Spleen (tissue), 7 donors: ENCODE measurements around the gene CACNA1C.

Experiments used
- POLR2A ChIP-seq, 3 donors: fragments of 450-650 bp; IDR thresholded peaks; one replicate each; pipeline ENCODE4 v1.5.1; 2017; ENCODE audit warnings: antibody characterized with exemption in 3 of 3, mild to moderate bottlenecking in 1 of 3
- POLR2AphosphoS5 ChIP-seq, 3 donors: sonication (generic); formaldehyde crosslinking; IDR thresholded peaks; one replicate each; pipeline ENCODE4 v1.5.1; 2017; ENCODE audit warnings: antibody characterized with exemption in 3 of 3
- TF ChIP-seq, protein P1 (sequence below), 11 experiments: fragments of 200-600 bp in 7 of 11; fragments of 450-650 bp in 4 of 11; sonication (generic) in 4 of 11; IDR thresholded peaks in 8 of 11; conservative IDR thresholded peaks in 3 of 11; 1 replicate in 7 of 11; 2 replicates in 4 of 11; pipeline versions ENCODE4 v1.4.0 to v1.8.0; 2016 to 2021; ENCODE audit warnings: antibody characterized with exemption in 11 of 11, inconsistent platforms in 4 of 11, mild to moderate bottlenecking in 1 of 11
- donor health status: DM: no; HTN: no; CAD: no; lungs with moderate emphysema.
- donor health status: DM: no; HTN: no; CAD: no.
- donor health status: DM: no; HTN: no; CAD: no.

DNA sequence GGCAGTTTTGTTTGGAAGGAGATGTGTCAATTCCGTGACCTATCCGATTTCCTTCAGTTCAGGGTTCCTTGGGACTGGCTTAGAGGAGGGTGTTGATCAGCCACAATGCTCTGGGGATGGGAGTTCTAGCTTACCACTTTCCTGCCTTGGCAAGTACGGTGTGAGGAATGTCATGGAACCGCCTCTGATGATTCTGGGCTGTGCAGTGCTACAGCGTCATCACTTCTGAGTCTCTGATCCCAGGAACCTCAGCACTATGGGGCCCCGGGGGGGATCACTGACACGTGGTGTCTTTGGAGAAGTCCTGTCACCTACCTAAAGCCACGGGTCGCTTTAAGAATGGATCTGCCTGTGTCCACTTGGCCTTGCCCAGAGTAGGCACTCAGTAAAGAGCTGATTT is 470.5 kb downstream of the CACNA1C start:
- TF ChIP-seq, protein P1, sequence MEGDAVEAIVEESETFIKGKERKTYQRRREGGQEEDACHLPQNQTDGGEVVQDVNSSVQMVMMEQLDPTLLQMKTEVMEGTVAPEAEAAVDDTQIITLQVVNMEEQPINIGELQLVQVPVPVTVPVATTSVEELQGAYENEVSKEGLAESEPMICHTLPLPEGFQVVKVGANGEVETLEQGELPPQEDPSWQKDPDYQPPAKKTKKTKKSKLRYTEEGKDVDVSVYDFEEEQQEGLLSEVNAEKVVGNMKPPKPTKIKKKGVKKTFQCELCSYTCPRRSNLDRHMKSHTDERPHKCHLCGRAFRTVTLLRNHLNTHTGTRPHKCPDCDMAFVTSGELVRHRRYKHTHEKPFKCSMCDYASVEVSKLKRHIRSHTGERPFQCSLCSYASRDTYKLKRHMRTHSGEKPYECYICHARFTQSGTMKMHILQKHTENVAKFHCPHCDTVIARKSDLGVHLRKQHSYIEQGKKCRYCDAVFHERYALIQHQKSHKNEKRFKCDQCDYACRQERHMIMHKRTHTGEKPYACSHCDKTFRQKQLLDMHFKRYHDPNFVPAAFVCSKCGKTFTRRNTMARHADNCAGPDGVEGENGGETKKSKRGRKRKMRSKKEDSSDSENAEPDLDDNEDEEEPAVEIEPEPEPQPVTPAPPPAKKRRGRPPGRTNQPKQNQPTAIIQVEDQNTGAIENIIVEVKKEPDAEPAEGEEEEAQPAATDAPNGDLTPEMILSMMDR (IDR thresholded peaks at IDR 0.05 in 8 of 11, conservative IDR thresholded peaks at IDR 0.05 in 3 of 11) = no peak
- TF ChIP-seq POLR2AphosphoS5 (IDR thresholded peaks at IDR 0.05) (no peak), POLR2A (IDR thresholded peaks at IDR 0.05) (no peak)
